HK-2 (cell line): ENCODE data around the gene LMTK3.

Experiments
- DNase-seq: peaks from one replicate; pipeline ENCODE4 v3.0.0-alpha.2; 2018; ENCODE audit not compliant: unreplicated experiment

Gene LMTK3

DNA sequence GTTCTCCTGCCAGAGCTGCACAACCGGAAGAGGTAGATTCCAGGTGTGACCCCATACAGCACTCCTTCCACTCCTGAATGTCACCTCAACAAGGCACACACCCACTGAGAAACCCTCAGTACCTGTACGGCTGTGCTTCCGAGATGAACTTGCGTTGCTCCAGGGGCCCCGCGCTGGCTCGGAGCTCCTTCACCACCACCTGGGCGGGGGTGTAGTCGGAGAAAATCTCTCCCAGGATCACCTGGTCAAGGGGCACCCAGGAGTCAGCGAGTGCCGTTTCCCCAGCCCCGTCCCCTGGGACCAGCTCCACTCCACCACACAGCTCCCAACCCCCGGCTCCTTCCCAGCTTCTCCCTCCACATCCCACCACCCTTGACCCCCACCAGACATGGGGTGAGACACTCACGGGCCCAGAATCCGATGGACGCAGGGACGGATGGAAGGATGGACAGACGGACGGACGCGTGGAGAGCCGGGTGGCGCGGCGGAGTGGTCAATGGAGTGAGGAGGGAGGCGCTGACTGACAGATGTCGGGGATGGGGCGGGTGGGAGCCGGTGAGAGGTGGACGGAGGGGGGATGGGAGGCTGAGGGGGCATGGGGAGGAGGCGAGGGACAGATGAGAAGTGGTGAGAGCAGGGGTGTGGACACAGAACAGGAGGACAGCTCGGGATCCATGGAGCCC lies 2.8 kb downstream of the LMTK3 start:
- no peak for DNase-seq

DNA sequence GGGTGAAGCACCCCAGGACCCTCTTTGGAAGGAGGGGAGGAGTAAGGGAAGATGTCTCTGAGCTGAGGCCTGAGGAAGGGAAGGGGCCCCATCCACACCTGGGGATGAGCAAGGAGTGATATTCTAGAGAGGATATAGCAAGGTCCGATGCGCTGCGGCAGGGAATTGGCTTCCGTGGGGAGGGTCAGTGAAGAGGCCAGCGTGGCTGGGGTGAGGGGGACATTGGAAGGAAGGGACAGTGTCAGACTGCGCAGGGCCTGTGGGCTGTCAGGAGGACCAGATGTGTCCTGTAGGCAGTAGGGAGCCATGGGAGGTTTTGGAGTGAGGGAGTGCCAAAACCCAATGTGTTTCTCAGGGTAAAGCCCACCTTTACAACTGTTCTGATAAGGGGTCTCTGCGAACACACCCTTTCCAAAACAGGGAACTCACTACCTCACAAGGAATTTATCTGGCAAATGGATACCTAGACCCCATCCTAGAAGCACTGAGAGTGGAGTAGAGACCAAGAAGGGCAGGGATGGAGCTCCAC lies 3.7 kb downstream of the LMTK3 start:
- DNase-seq = no peak

DNA sequence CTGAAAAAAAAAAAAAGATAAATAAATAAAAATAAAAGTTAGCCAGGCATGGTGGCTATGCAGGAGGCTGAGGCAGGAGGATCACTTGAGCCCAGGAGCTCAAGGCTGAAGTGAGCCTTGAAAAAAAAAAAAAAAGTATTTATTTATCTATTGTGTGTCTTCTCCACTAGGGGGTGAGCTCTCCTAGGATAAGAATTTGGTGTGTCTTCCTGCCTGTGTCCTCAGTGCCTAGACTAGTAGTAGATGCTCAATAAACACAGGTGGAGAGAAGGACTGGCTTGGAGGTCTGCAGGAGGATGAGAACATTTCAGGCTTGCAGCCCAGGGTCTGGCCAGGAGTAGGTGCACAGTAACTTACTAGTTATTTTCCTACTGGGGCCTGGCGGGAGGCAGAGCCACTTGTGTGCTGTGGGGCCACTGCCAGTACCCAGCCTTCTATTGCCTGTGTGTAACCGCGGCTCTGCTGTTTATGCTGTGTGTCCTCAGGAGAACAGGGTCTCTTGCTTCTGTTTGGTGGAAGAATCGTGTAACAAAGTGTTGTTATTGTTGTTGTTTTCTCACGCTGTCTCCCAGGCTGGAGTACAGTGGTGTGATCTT lies 5.4 kb downstream of the LMTK3 start:
- DNase-seq = no peak

DNA sequence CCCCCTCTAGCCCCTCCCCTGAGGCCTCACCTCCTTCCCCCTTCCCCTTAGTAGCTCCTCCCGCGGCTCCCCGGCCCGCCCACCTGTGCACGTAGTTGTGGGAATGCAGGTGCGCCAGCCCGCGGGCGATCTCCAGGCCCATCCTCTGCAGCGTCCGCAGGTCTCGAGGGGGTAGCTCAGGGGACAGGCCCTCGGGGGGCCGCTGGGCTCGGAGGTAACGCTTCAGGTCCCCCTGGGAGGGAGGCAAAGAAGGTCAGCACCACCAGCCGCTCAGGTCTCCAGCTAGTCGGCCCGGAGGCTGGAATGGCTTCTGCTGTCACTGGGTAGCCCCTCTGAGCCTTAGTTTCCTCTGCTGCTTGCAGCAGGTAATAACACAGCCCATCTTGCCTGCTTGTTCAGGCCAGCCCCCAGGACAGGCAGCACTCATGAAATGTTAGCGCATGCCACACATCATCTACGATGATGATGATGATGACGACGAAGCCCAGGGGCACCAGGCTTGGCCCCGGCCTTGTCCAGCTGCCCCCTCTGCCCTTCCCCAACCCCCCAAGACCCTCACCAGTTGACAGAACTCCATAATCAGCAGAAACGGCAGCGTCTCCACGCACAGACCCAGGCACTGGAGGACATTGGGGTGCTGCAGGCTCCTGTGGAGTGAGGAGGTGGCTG lies 9.2 kb downstream of the LMTK3 start:
- no peak for DNase-seq

DNA sequence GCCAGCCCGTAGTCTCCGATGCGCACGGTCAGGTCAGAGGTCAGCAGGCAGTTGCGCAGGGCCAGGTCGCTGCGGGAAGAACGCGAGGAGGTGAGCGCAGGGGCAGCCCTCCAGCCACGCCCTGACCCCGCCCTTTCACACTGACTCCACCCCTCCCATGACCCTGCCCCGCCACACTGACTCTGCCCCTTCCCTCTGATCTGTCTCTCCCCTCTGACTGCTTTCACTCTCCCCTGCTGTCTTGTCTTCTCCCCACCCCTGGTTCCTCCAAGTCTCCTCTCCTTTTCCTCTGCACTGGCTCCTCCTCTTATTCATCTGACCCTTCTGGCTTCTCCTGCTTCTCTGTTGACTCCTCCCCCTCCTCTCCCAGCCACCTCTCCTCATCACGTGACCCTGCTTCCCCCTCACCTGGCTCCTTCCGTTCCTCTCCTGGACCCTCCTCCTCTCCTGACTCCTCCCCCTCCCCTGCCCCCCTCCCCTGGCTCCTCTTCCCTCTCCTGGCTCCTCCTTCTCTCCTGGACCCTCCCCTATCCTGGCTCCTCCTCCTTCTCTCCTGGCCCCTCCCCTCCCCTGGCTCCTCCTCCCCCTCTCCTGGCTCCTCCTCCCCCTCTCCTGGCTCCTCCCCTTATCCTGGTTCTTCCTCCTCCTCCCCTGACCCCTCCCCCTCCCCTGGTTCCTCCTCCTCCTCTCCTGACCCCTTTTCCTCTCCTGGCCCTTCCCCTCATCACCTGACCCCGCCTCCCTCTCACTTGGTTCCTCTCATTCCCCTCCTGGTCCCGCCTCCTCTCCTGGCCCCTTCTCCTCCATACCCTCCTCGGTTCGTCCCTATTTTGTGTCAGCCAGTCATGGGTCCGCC lies 9.9 kb downstream of the LMTK3 start:
- DNase-seq = no peak

DNA sequence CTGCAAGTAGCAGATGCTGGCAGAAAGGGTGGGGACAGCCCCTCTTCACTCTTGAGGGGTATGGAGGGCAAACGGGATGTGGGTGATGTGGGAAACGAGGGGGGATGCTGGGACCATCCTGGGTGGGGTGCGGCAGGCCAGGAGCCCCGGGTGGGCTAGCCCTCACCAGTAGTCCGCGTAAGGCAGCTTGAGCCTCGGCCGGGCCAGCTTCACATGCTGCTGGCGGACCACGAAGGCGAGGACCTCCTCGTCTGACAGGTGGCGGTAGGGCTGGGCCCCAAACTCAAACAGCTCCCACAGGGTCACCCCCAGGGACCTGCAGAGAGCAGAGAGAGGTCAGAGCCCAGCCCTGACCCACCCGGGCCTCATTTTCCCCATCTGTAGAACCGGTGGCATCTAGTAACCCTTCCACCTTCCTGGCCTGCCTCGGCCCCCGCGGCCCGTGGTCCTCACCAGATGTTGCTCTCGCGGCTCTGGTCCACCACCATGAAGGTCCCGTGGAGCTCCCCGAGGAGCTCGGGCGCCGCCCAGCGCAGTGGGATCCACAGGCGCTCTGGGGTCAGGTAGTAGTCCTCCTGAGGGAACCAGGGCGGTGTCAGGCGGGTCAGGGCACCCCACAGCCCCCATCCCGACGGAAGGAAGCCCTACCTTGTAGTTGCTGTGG lies 10.7 kb downstream of the LMTK3 start:
- no peak for DNase-seq

DNA sequence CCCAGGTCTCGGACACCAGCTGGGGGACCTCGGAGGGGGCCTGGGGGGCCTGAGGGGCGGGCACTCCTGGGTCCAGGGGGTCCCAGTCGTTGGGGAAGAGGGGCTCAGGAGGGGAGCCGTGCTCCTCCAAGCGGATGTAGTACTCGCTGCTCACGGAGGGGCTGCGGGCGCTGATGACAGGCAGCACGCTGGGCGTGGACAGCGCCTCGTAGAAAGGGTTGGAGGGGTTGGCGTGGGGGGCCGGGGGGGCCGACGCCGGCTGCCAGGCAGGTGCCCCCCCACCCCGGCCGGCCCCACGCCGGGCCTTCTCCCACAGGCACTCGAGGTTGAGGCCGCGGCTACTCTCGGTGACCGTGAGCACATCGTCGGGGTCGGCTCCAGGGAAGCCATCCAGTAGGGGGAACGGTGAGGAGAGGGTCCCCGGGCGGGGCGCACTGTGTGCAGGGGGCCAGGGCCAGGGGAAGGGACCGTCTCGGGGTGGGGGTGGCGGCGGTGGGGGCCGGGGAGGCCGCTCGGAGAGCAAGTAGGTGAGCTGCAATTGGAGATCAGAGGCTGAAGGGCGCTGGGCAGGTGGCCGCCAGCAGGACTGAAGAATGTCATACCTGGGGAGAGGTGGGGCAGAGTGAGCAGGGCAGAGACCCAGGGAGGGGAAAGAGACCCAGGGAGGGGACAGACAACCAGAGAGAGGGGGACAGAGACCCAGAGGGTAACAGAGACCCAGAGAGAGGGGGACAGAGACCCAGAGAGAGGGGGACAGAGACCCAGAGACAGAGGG lies 12.1 kb downstream of the LMTK3 start:
- DNase-seq = no peak

DNA sequence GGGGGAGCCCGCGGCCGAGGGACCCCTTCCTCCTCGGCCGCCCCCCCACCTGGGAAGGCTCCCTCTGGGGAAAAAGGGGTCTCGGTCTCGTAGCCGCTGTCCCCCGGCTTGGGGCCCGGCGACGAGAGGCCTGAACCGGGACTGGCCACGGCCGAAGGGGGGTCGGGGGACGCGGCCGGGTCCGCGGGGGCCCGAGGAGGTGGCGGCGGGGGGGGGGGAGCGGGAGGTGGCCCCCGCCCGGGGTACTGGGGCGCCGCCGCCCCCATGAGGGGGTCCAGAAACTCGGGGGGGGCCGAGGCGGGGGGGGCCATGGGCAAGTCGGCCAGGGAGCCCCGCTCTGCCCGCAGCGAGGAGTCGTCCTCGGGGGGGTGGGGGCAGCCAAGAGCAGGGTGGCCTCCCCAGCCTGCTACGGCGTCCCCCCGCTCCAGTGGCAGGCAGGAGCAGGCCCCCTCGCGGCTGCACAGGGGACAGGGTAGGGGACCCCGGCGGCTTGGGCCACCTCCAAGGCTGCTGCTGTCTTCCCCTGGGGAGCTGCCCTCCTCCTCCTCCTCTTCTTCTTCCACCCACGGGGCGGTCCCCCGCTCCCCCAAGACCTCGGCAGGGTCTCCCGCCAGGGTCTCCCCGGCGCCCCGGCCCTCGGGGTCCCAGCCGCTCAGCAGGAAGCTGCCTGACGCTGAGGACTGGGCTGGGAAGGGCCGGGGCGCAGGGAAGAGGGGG lies 12.9 kb downstream of the LMTK3 start:
- DNase-seq = no peak

DNA sequence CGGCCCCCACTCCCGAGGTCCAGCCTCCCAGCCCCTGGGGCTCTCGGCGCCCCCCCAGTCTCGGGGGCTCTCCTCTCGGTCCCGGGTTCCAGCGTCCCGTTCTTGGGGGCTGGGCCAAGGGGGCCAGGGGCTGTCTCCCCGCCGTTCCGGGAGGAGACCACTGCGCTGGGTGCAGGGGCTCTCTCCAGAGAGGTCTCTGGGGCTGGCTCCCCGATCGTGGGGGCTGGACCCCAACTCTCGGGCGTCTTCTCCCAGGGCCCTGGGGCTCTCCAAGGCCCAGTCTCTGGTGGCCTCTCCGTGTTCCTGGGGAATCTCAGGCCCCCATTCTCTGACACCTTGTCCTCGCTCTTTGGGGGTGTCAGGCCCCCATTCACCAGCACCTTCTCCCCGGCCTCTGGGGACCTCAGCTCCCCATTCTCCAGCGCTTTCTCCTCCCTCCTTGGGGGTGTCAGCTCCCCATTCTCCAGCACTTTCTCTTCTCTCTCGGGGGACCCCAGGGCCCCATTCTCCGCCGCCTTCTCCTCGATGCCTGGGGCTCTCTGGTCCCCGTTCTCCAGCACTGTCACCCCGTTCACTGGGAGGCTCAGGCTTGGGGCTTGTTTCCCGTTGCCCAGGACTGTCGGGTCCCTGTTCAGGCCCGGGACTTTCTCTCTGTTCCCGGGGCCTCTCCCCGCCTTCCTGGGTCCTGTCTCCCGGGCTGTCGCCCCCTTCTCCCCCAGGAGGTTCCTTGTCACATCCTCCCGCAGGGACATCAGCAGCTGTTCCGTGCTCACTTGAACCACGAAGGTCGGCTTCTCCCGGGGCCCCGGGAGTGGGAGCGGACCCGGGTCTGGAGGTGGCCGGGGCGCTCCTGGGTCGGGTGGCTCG lies 13.7 kb downstream of the LMTK3 start:
- no peak for DNase-seq

DNA sequence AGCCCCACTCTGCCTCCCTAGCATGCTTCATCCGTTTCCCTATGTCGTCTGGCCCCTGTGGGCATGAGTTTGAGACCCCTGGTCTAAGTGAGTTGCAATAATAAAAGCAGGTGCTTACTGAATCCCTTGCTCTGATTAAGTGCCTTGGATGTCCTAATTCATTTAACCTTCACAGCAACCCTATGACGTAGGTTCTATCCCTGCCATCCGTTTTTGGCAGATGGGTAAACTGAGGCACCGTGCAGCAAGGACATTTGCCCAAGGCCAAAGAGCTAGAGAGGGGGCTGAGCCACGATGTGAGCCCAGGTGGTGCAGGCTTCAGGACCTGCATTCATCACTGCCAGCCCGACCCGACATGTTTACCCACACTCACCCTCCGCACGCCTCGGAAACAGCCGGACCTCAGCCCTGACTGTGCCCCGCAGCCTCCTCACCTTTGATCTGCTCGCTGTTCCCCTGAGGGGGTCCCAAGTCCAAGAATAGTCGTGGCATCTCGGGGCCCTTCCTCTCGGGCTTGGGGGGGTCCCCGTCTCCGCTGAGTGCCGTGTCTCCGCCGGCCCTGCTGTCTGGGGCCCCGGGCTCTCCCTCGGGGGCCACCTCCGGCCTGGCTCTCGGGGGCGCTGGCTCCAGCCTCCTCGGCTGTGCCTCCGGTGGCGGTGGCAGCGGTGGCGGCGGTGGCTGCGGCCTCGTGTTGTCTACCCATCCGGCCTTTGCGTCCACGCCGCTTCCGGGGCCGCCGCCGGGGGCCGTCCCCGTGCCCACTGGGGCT lies 14.5 kb downstream of the LMTK3 start:
- no peak for DNase-seq

DNA sequence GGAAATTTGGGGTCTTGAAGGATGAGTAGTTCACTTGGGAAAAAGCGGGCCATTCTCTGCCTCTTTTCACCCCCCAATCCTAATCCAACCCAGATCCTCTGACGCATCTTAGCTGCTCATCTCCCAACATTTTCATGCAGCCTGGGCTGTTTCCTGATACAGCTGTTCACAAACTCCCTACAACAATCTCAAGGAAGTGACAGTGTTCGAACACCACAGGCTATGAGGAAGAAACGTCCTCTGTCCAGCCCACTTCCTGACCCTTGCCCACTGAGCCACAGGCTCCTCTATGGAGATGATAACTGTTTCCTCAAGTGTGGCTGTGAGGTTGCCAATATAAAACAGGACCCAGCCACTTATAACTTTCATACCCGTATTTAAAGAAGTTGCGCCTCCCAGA lies 16.2 kb downstream of the LMTK3 start:
- no peak for DNase-seq

DNA sequence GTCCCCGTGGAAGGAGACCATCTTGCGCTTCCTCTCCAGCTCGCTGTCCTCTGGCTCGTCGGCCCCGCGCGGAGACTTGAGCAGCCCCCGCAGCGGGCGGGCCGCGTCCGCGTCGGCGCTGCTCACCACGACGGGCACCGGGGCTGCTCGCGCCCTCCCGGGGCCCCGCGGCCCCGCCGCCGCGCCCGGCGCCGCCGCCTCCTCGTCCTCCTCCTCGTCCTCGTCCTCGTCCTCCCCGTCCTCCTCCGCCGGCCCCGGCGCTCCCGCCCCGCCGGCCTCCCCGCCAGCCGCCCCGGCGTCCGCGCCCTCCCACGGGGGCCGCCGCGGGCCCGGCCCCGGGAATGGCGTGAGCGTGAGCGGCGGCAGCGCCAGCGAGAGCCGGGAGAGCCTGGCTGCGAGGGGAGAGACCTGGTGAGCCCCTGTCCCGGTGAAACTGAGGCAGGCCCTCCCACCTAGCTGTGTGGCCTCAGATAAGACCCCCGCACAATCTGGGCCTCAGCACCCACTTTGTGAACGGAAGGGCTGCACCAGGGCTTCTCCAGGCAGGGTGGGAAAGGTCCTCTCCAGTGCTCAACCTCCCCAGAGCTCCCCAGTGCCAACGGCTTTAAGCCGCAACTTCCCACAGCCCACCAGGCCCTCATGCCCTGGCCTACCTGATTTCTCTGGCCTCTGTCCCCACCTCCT lies 17.8 kb downstream of the LMTK3 start:
- no peak for DNase-seq

DNA sequence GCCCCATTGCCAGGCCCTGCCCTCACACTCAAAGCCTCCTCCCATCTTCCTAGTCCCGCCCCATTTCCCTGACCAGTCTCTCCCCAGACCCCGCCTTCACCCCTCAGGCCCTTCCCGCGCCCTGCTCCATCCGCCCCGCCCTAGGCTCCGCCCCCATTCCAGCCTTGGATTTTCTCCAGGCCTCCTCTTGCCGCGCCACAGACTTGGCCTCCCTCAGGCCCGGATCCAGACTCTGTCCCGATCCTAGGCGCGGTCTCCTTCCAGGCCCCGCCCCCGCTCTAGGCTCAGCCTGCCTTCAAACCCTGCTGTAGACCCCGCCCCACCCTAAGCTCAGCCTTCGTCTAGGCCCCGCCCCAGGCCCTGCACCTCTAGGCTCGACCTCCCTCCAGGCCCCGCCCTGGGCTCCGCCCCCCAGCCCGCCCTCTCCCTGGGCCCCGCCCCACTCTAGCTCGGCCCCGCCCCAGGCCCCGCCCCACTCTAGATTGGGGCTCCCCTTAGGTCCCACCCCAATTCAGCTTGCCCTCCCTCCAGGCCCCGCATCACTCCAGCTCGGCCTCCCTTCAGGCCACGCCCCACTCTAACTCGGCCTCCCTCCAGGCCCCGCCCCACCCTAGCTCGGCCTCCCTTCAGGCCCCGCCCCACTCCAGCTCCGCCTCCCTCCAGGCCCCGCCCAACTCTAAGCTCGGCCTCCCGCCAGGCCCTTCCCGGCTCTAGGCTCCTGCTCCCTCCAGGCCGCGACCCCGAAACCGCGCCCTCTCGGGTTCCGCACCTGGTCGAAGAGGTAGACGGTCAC lies 18.5 kb downstream of the LMTK3 start:
- peak; percentile 99 for DNase-seq

DNA sequence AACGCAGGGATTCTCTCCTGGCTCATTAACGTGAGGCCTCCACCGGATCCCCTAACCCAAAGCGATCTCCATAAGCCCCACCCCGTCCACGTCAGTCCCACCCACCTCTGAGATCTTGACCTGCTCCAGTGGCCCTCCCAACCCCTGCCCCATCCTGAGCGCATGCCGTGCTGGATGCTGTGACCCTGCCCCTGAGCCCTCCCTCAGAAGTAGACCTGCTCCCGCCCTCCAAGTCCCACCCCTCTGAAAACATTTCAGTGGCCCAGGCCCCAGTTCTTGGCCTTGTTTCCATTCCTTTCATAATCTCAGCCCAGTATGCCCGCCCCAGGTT lies 19.9 kb downstream of the LMTK3 start:
- DNase-seq = no peak

DNA sequence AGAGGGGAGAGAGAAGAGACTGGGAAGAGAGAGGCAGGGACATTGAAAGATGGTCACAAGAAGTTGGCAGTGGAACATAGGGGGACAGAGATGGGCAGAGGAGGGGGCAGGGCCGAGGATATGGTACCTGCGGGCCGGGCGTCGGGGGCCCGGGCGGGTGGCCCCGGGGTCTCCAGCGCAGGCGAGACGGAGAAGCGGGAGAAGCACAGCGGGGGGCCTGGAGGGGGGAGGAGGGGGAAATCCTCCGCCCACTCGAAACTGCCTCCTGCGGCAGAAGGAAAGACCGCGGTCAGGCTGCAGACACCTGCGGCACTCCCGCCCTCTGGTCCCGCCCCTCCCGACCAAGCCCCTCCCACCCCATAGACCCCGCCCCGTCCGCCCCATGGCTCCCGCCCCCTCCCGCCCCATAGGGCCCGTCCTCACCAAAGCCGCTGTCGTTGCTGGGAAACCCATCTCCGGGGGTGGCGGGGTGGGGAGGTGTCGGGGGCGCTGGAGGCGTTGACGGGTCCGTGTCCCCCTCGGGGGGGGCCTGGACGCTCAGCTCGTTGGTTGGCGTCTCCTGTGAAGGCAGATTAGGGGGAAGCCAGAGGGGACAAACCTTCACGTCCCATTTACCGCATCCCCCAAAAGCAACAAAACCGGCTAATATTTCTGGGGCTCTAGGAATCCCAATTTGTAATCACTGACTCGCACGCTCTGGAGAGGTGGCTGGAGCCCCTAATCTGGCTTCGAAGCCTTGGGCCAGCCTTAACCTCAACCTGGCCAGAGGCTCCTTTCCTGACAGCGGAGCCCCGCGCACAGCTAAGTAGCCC lies 20.4 kb downstream of the LMTK3 start:
- DNase-seq = no peak

DNA sequence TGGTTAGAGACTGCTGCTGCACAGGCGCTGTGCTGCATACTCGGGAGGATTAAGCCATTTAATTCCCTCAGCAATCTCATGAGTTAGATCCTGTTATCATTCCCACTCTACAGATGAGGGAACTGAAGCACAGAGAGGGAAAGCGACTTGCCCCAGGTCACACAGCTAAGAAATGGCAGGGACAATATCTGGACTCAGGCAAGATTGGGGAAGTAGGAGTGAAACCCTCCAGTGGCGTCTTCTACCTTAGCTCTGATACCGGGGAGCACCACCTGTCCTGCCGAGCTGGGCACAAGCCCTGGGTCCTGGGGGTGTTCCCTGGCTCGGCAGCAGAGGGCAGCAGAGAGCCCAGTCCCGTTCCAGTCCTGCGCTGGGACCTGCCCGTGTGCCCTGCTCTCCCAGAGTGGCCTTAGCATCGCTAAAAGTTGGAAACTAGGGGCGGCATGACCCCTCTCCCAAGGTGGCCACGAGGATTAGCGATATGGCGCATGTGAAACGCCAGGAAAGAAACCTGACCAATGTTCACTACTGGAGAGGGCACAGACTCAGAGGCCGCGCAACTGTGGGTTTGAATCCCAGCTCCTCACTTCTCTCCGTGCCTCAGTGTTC lies 21.9 kb downstream of the LMTK3 start:
- peak; percentile 84 for DNase-seq
